B cell (primary cell): ENCODE results near the gene MAPK10. TPM values are rescaled to one million over a fixed set of nuclear protein-coding genes. Genes with fewer than 3 reads are reported as not detected.

Experiments
- ATAC-seq: fragments of 200-7000 bp; cut with Tn5 transposase; one replicate; pipeline ENCODE4 v1.10.0; 2021; ENCODE audit warnings: low read depth, mild to moderate bottlenecking, moderate number of reproducible peaks, moderate library complexity
- CTCF ChIA-PET: fragments of 350-600 bp; sonication (Branson Sonifier 250); formaldehyde crosslinking; loops from one replicate; lab custom pipeline; 2021; ENCODE audit warnings: antibody characterized with exemption, inconsistent platforms; lab: Charles Lee
- POLR2A ChIA-PET: fragments of 350-600 bp; sonication (Branson Sonifier 250); formaldehyde crosslinking; loops from one replicate; lab custom pipeline; 2021; ENCODE audit warnings: antibody characterized with exemption; lab: Charles Lee
- DNase-seq: peaks from one replicate; pipeline ENCODE4 v3.0.0; 2013
- H2AFZ ChIP-seq: 2 replicates; pipeline ENCODE4 v1.6.1; 2012; ENCODE audit warnings: mild to moderate bottlenecking, low read depth, low read length; ENCODE audit not compliant: insufficient read depth, poor library complexity, severe bottlenecking
- H3K27ac ChIP-seq, 2 donors: 1 replicate in 1 of 2; 2 replicates in 1 of 2; pipeline ENCODE4 v1.5.1; 2012 to 2013; ENCODE audit warnings: low read length in 2 of 2, mild to moderate bottlenecking in 2 of 2, moderate library complexity in 1 of 2
- H3K27me3 ChIP-seq, 4 experiments: fragments of 200-600 bp in 1 of 4; sonication (generic) in 1 of 4; replicated peaks in 1 of 4; 1 replicate in 2 of 4; 2 replicates in 2 of 4; pipeline versions ENCODE4 v1.6.1 to v1.7.0; 2013 to 2016; ENCODE audit warnings: low read length in 3 of 4, mild to moderate bottlenecking in 2 of 4, mixed read lengths in 1 of 4, moderate library complexity in 1 of 4; ENCODE audit not compliant: insufficient read depth in 4 of 4, control insufficient read depth in 3 of 4; ENCODE audit errors: control extremely low read depth in 1 of 4
- H3K36me3 ChIP-seq, 2 experiments: replicated peaks in 1 of 2; 1 replicate in 1 of 2; 2 replicates in 1 of 2; pipeline versions ENCODE4 v1.6.1 to v1.7.1; 2013; ENCODE audit warnings: low read length in 1 of 2; ENCODE audit not compliant: insufficient read depth in 2 of 2, control insufficient read depth in 1 of 2; ENCODE audit errors: control extremely low read depth in 1 of 2, extremely low read depth in 1 of 2
- H3K4me1 ChIP-seq, 2 donors: fragments of 200-600 bp in 1 of 2; sonication (generic) in 1 of 2; 1 replicate in 1 of 2; 2 replicates in 1 of 2; pipeline versions ENCODE4 v1.5.1 to v1.6.1; 2013 to 2017; ENCODE audit warnings: low read length in 2 of 2; ENCODE audit not compliant: control insufficient read depth in 2 of 2, insufficient read depth in 2 of 2
- H3K4me2 ChIP-seq: replicated peaks from 2 replicates; pipeline ENCODE3; 2012; ENCODE audit warnings: mild to moderate bottlenecking, low read depth, low read length; ENCODE audit not compliant: poor library complexity, severe bottlenecking
- H3K4me3 ChIP-seq, 5 experiments: fragments of 200-600 bp in 1 of 5; sonication (generic) in 1 of 5; 1 replicate in 3 of 5; 2 replicates in 2 of 5; pipeline versions ENCODE4 v1.5.1 to v1.7.0; 2011 to 2016; ENCODE audit warnings: low read length in 4 of 5, mild to moderate bottlenecking in 4 of 5, low read depth in 2 of 5, control low read depth in 1 of 5, moderate library complexity in 1 of 5; ENCODE audit not compliant: insufficient read depth in 1 of 5; ENCODE audit errors: control extremely low read depth in 1 of 5, extremely low read depth in 1 of 5
- H3K79me2 ChIP-seq: fragments of 200-600 bp; sonication (generic); one replicate; pipeline ENCODE4 v1.6.0; 2016; ENCODE audit warnings: low read length; ENCODE audit not compliant: control insufficient read depth, insufficient read depth
- H3K9ac ChIP-seq: fragments of 200-600 bp; sonication (generic); 2 replicates; pipeline ENCODE4 v1.6.1; 2017; ENCODE audit warnings: mild to moderate bottlenecking, low read length, moderate library complexity
- H3K9me3 ChIP-seq, 3 donors: one replicate each; pipeline versions ENCODE4 v1.6.1 to v1.7.1; 2013; ENCODE audit warnings: low read length in 2 of 3; ENCODE audit not compliant: control insufficient read depth in 2 of 3, insufficient read depth in 1 of 3; ENCODE audit errors: control extremely low read depth in 1 of 3
- H4K20me1 ChIP-seq: 2 replicates; pipeline ENCODE4 v1.6.0; 2012; ENCODE audit warnings: mild to moderate bottlenecking, low read length; ENCODE audit not compliant: insufficient read depth, control insufficient read depth, poor library complexity, severe bottlenecking
- H3K27ac Mint-ChIP-seq: one replicate; pipeline ENCODE4 v1.8.0; 2021; ENCODE audit warnings: mixed read lengths
- H3K27me3 Mint-ChIP-seq: one replicate; pipeline ENCODE4 v1.8.0; 2021; ENCODE audit warnings: mixed read lengths
- H3K4me1 Mint-ChIP-seq: one replicate; pipeline ENCODE4 v1.8.0; 2021; ENCODE audit warnings: mixed read lengths
- H3K4me3 Mint-ChIP-seq: one replicate; pipeline ENCODE4 v1.8.0; 2021; ENCODE audit warnings: mixed read lengths
- H3K9me3 Mint-ChIP-seq: one replicate; pipeline ENCODE4 v1.8.0; 2022; ENCODE audit warnings: mixed read lengths; ENCODE audit not compliant: insufficient read depth
- CTCF ChIP-seq: fragments of 200-600 bp; IDR thresholded peaks from one replicate; pipeline ENCODE4 v1.8.0; 2022; ENCODE audit warnings: antibody characterized with exemption, mild to moderate bottlenecking
- EZH2 ChIP-seq: IDR thresholded peaks from 2 replicates; pipeline ENCODE4 v1.6.1; 2012; ENCODE audit warnings: borderline replicate concordance, low read depth, mild to moderate bottlenecking, moderate library complexity, low read length; ENCODE audit not compliant: insufficient read depth, poor library complexity, severe bottlenecking
- WGBS: methylation state at CpG from one replicate; pipeline ENCODE4 v1.1.5; 2013; ENCODE audit warnings: missing lambda C conversion rate; ENCODE audit not compliant: insufficient coverage; 5-methylcytosine and 5-hydroxymethylcytosine counted together
- intact Hi-C: fragments of 100-400 bp; cut with micrococcal nuclease; formaldehyde crosslinking; loops from one replicate; pipeline ENCODE4 v1.10.0; 2022
- polyA plus RNA-seq: library from polyadenylated mRNA; depleted of rRNA; stranded (reverse); fragments of >200 nt; gene quantifications from 2 replicates; pipeline ENCODE4 v1.2.3, GENCODE V29; 2012
- total RNA-seq, 2 donors: library from RNA; stranded (reverse); fragments of 120-200 nt in 1 of 2; gene quantifications; 1 replicate in 1 of 2; 2 replicates in 1 of 2; pipeline versions ENCODE4 v1.2.3 to v1.2.4, GENCODE V29; 2013 to 2022

Gene MAPK10
- total and polyA plus RNA-seq, 2 donors (not counting 1 experiment from before 2014, with no cell fraction given) = 0.03 to 3.1 TPM

DNA sequence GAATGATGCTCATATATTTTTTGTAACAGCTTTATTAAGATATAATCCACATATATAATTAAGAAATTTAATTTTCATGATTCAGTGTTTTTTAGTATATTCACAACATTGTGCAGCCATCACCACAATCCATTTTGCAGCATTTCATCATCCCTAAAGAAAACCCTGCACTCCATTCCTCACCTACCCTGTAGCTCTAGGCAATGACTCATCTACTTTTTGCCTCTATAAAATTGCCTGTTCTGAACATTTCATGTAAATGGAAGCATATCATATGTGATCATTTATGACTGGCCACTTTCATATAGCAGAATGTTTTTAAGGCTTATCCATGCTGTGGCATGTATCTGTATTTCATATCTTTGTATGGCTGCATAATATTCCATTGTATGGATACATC lies 339.9 kb downstream of the MAPK10 start:
- Histone ChIP-seq H3K4me1 (peaks cover 5 to 6% of the 10 kb centered on the region in 2 donors), H4K20me1 (no peaks in the 10 kb centered on the region), H3K9ac (no peak overlapping the region), H3K36me3 (no peaks in the 10 kb centered on the region), H3K4me3 (no peak overlapping the region), H3K79me2 (no peaks in the 10 kb centered on the region), H2AFZ (no peak overlapping the region), H3K9me3 (no peaks in the 10 kb centered on the region), H3K27me3 (no peaks in the 10 kb centered on the region), H3K27ac (no peak overlapping the region), H3K4me2 (no peak overlapping the region)
- intact Hi-C loops = no loop called here
- peaks cover 4% of the 10 kb centered on the region for H3K4me1 Mint-ChIP-seq
- H3K9me3 Mint-ChIP-seq = no peaks in the 10 kb centered on the region
- DNase-seq (no peak), ATAC-seq (no peak)
- ChIA-PET POLR2A (no interaction called here), CTCF (no interaction called here)
- H3K27me3 Mint-ChIP-seq = no peaks in the 10 kb centered on the region
- H3K27ac Mint-ChIP-seq = no peak overlapping the region
- TF ChIP-seq CTCF (no peak), EZH2 (no peak)
- H3K4me3 Mint-ChIP-seq = no peak overlapping the region

DNA sequence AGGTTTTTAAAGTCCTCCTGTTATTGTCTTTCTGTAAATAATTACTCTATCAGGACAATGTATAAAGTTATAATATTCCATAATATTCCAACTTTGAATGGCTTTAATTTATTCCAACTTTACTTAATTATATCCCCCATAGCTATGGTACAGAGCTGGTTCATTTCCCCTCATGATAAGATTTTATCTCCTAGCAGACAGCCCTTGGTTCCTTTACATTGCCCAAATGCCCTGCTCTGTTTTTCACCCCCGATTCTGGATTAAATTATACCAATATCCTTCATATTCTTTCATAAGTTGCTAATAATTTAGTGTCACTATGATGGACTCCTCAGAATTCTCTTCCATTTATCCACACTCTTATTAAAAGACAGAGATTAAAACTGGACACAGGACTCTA lies 340.5 kb downstream of the MAPK10 start:
- intact Hi-C loops = no loop called here
- DNase-seq (no peak), ATAC-seq (no peak)
- Histone ChIP-seq H3K9me3 (no peaks in the 10 kb centered on the region), H3K36me3 (no peaks in the 10 kb centered on the region), H3K9ac (no peak overlapping the region), H3K4me2 (no peak overlapping the region), H3K27ac (no peak overlapping the region), H4K20me1 (no peaks in the 10 kb centered on the region), H3K4me1 (peaks cover 11% of the 10 kb centered on the region in 2 donors), H3K27me3 (no peaks in the 10 kb centered on the region), H3K79me2 (no peaks in the 10 kb centered on the region), H2AFZ (no peak overlapping the region), H3K4me3 (no peak overlapping the region)
- H3K4me3 Mint-ChIP-seq = no peak overlapping the region
- H3K27ac Mint-ChIP-seq = no peak overlapping the region
- TF ChIP-seq CTCF (no peak), EZH2 (no peak)
- CTCF ChIA-PET = interaction anchor here (0.9 kb wide), 1 partner anchor 13 kb away, joined by 3 read pairs; no protein-coding TSS in a partner anchor
- no CpG with 5 or more reads among the region's 1 CpG for WGBS
- POLR2A ChIA-PET = no interaction called here
- H3K27me3 Mint-ChIP-seq = no peaks in the 10 kb centered on the region
- peaks cover 10% of the 10 kb centered on the region for H3K4me1 Mint-ChIP-seq
- no peaks in the 10 kb centered on the region for H3K9me3 Mint-ChIP-seq
